ENCODE measurements around the gene GSE1.

DNA sequence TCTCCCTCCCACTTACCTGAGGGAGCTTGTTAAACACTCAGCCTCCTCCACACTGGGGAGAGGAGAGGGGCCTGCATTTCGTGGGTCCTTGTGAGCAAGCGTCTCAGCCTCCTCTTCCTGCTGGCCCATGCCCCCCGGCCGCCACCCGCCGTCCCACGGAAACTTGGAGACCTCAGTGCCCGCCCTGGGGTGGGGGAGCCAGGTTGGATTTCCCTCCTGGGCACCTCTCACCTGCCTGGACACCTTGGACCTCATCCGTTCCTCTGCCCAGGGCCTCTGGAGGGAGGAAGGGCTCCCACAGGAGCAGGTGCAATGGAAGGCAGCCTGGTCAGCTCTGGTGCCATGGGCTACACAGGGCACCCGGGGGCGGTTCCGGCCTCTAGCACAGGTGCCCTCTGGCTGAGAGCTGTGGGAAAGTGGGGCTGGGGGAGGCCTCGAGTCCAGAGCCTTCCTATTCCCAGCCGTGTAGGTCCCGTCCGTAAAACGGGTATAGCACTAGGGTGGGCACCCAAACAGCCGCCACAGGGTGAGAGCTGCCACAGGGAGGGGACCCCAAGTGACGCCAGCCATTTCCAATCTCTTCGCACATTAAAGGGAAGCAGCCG is 11.0 kb downstream of the GSE1 start:
- no peak for TF ChIP-seq CTCF (IDR thresholded peaks at IDR 0.05)
- no peak for TF ChIP-seq POLR2AphosphoS5 (IDR thresholded peaks at IDR 0.05; ENCODE audit: low read depth, low read length)
- TF ChIP-seq SIN3A (IDR thresholded peaks at IDR 0.05; ENCODE audit: borderline replicate concordance, insufficient read depth, low read depth, low read length), result no peak
- TF ChIP-seq, protein P1, sequence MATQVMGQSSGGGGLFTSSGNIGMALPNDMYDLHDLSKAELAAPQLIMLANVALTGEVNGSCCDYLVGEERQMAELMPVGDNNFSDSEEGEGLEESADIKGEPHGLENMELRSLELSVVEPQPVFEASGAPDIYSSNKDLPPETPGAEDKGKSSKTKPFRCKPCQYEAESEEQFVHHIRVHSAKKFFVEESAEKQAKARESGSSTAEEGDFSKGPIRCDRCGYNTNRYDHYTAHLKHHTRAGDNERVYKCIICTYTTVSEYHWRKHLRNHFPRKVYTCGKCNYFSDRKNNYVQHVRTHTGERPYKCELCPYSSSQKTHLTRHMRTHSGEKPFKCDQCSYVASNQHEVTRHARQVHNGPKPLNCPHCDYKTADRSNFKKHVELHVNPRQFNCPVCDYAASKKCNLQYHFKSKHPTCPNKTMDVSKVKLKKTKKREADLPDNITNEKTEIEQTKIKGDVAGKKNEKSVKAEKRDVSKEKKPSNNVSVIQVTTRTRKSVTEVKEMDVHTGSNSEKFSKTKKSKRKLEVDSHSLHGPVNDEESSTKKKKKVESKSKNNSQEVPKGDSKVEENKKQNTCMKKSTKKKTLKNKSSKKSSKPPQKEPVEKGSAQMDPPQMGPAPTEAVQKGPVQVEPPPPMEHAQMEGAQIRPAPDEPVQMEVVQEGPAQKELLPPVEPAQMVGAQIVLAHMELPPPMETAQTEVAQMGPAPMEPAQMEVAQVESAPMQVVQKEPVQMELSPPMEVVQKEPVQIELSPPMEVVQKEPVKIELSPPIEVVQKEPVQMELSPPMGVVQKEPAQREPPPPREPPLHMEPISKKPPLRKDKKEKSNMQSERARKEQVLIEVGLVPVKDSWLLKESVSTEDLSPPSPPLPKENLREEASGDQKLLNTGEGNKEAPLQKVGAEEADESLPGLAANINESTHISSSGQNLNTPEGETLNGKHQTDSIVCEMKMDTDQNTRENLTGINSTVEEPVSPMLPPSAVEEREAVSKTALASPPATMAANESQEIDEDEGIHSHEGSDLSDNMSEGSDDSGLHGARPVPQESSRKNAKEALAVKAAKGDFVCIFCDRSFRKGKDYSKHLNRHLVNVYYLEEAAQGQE (IDR thresholded peaks at IDR 0.05; ENCODE audit: insufficient read depth in 1 of 2, low read depth in 2 of 2, low read length in 1 of 2), result no peak
